GM04504 (cell line): ENCODE results near the gene FTCD.
"Not testable (repeated sequence)": the region's sequence is repeated elsewhere in the genome, so short reads cannot be mapped to it uniquely, and the experiment has no call there.

Source experiments
- DNase-seq: peaks from one replicate; pipeline ENCODE4 v3.0.0-alpha.2; 2012; ENCODE audit warnings: low read depth

The FTCD gene

DNA sequence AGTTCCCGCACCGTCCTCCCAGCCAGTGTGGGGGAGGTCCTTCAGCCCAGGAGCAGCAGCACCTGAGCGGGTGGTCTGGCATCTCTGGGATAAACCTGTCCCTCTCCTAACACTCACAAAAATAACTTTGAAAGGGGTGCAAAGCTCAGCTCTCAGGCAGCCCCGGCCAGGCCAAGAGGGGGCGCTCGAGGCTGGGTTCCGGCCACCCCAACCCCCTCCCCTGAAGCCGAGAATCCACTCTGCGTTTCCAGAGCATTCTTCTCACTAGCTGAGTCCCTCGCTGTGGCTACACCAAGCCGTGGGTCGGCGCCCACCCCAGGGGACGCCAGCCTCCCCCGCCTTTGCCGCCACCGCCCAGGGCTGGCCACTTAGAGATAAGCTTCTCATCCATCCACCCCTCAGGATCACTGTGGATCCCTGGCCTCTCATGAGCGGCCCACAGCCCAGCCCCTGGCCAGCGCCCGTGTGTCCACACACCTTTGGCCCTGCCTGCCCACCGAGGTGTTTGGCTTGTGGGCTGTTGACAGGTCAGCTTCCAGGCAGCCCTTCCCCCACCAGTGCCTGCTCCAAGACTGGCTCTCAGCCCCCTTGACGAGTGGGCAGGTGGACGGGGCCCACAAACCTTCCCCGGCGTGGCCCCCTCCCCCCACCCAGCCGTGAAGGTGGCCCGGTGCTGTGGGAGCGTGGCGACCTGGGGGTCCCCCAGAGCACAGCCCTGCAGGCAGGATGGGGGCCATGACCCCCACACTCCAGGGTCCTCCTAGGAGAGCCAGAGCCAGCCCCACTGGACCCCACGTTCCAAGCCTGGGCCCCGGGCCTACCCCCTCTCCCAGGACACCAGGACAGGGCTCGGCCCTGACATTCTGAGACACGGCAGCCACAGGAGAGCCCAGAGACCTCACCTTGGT, 1.9 kb downstream of the FTCD start:
- no peak for DNase-seq

DNA sequence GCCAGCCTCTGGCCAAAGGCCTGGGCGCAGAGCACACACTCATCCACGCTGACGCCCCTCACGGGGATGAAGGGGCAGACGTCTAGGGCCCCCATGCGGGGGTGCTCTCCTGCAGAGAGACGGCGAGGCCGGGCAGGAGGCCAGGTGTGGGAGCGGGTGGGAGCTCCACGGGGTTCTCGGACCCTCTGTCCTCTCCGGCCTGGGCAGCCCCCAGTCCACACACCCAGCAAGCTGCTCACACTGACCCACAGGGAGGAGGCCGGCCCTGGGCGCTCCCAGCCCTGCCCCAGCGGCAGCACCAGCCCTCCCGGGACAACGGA, 2.5 kb downstream of the FTCD start:
- DNase-seq: no peak

DNA sequence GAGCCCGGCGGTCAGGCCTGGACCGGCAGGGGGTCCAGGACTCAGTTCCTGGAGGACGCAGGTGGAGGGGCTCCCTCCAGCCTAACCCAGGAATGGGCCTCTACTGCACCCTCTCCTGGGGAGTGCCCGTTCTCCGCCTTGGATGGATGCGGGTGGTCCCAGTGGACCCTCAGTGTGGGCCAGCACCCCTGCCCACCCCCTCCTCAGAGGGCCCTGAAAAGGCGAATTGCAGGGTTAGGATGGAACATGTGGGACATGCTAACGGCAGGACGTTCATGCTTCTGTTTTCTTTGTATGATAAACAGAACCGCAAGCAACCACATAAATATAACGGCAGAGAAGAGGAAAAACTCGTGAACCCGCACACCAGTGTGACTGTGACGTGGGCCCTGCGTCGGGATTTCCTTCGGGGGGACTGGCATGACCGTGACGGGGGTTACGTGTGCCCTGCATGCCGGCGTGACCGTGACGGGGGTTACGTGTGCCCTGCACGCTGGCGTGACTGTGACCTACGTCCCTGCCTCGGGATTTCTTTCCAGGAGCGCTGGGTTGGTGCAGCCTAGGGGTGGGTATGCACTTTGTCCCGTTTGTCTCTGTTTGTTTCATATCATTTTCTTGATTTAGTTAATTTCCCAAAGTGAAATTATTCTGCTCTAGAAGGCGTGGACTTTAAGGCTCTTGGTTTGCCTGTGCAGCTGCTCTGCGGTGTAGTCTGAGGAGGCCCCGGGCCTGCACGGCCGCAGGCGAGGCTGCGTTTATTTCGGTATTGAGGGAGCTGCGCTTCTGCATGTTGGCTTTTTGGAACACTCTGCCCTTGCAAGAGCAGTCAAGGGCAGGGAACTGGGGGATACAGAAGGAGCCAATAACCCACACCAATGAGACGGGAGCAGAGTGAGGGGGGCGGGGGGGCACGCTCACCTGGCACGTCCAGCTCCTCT, 3.1 kb downstream of the FTCD start:
- DNase-seq: no peak

DNA sequence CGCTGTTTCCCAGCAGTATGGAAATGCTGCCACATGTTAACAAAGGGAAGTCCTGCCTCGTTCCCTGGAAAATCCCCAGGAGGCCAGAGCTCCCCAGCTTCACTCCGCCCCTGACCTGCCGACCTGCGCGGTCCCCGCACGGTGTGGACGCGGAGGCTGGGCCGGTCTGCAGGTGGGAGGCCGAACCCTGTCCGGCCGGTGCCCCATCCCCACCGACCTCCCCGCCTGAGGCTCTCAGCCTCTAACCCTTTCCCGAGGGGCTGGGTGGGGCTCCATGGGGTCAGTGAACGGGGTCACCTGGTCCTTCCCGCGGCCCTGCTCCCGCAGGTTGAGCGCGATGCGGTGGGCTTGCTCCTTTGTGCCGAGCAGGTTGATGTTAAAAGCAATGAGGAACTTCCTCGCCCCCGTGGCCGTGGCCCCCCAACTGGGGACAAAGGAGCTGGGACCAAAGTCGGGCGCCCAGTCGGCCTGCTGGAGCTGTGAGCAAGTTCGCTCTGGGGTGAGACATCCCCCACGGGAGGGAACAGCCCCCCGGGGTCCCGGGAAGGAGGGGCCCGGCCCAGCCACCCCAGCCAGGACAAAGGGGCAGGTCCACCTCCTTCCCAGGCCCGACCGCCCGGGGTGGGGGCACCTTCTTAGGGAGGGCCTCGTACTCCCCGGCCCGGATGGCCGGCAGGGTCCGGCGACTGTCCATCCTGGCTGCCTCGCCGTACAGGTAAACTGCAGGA, 4.0 kb downstream of the FTCD start:
- no peak for DNase-seq

DNA sequence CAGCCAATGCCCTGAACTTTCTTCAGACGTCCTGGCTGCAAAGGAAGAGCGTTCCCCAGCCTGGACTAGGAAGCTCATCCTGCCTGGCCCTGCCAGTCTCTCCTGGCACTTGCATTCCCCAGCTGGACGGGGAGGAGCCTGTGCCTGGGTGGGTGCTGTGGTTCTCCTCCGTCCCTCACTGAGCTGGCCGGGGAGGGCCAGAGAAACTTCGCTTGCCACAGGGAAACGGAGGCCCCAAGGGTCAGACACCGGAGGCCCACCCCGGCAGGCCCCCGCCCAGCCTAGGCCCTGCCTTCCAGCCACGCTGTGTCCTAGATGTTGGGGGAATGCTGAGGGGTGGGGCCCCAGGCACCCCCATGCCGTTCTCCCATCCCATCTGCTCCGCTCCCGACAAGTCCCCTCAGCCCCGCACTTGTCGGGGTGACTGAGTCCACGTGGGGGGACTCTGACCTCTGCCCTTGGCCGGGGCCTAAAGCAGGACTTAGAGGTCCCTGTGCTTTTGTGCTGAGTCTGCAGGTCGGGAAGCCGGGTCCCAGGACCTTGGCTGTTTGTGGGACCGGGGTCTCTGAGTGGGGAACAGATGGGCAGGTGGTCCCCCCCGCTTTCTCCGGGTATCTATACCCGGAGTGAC, 4.8 kb downstream of the FTCD start:
- DNase-seq: no peak

DNA sequence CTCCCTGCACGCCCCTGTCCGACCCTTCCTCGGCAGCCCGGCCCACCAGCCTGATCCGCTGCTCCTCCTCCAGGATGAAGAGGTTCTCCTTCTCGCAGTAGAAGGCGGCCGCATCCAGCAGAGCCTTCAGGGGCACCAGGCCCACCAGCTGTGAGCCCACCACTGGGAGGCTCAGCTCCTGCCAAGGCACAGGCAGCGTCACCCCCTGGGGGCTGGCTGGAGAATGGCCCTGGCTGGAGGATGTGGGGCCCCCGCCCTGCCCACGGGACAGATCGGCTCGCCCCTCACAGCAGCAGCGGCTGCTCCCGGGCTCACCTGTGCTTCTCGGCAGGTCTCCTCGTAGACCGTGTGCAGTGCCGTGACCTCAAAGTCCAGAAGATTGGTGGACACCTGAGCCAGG, 5.3 kb downstream of the FTCD start:
- DNase-seq: no peak

DNA sequence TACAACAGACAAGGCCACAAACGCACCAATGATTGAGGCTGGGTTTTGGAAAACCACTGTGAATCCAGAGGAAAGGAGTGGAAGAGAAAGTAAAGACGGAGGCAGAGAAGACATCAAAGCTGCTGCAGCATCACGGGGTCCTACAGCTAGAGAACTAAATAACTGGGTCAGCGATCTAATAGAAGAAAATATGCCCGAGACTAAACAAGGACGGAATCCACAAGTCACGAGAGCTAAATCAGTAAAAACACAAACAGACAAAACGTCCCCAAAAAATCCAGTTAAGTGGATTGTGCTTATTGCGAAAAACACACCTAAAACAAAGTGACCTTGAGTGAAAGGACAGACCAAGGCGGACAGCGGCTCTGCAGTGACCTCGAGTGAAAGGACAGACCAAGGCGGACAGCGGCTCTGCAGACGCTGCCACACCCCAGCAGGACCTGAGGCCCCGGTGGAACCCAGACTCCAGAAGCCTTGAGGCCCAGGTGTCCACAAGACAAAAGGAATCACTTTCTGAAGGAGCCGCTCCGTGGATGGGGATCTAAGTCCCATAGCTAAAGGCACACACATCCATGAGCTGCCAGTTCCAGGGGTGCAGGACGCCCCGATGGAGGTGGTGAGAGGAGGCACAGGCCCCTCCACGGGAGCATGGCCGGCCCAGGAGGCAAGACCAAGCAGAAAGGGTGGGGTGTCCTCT, 6.0 kb downstream of the FTCD start:
- DNase-seq: no peak

DNA sequence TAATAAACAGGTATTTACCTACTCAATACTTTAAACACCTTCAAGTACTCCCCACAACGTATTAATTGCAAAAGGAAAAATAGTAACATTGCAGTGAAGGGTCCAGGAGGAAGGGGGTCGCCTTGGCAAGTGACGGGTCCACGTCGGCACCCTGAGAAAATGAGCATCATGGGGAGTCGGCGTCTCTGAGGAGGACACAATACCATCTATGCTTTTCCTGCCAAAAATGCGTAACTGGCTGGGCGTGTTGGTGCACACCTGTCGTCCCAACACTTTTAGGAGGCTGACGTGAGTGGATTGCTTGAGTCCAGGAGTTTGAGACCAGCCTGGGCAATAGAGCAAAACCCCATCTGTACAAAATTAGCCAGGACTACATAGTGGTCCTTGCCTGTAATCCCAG, 7.3 kb downstream of the FTCD start:
- no peak for DNase-seq

DNA sequence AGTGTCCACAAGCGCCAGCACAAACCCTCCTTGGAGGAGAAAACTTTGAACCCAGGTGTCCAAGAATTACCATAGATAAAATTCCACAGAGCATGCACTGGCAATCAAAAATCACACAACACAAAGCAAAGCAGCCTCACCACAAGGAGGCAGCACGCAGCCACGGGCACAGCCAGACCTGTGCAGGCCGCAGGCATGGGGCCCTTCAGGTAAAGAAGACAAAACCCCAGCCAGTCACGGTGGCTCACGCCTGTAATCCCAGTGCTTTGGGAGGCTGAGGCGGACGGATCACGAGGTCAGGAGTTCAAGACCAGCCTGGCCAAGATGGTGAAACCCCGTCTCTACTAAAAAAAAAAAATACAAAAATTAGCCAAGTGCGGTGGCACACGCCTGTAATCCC, 8.0 kb downstream of the FTCD start:
- not testable (repeated sequence) for DNase-seq

DNA sequence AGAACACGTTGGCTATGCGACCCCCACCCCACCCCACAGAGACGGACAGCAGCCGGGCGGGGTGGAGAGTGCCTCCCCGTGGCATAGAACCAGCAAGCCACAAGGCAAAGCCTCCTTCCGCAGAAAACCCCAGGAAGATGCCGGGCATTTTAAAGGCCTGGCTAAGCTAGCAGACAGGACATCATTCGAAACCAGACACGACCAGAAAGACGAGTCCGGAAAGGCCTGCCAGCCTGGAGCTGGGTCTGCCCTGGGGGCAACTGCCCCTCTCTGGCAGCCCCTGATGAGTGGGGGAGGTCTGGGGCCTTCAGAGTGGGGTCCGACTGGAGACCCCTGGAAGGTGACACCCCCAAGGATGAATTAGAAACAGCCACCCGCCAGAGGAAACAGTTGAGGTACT, 8.5 kb downstream of the FTCD start:
- DNase-seq: no peak

DNA sequence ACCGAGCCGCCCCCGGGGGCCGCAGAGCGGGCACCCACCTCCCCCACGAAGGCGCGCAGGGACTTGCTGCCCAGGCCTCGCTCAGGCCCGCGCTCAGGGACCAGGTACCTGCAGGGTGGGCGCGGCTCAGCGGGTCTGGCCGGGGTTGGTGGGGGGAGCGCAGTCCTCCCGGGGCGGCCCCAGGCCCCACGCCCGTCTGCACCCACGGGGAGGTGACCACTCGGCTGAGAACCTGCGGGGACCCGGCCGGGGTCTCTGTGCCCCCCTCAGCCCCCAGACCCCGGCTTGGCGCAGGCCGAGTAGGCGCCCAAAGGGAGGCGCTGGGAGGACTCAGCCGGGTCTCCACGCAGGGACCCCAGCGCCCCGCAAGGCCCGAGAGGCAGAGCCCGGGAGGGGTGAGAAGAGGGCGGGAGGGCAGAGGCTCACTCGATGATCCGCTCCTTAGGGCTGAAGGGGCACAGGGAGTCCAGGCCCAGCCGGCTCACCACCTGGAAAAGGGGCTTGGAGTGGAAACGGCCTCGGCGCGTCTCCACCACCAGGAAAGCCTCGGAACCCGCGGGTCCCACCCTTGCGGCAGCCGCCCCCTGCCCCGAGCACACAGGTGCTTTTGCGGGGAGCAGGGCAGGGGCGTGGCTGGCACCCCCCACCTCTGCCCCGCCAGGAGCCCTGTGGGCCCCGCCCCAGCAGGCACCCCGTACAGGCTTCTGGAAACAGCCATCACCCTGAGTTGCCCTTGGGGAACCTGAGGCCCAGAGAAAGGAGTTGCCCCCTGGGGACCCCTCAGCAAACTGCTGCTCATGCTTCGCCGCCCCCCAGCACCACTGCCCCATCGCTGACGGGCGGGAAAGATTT, 9.3 kb downstream of the FTCD start:
- no peak for DNase-seq

DNA sequence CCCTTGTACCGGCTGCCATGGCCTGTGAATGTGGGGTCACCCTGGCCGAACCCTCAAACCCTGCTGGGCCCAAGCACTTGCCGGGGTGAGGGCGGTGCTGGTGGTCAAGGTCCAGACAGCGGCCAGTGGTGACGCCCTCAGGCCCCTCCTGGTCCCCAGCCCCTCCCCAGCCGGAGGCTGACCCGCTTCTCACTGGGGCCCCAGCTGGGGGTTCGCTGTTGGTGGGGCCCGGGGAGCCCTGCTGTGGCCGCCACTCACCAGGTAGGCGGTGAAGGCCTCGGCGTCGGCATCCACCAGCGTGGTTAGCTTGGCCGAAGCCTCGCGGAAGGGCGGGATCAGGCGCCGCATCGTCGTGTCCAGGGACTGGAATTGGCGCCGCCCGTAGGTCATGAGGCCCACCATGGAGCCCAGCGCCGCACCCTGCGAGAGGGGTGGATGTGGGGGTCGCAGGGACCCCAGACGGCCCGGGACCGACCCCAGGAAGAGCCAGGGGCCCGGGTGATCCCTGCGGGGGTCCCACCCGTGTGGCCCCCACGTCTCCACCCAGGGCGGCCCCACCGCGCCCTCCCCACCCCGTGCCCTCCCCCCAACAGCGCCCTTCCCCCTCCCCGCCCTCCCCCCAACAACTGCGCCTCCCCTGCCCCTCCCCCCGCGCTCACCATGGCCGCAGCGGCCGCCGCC, 10.1 kb downstream of the FTCD start:
- DNase-seq: no peak

DNA sequence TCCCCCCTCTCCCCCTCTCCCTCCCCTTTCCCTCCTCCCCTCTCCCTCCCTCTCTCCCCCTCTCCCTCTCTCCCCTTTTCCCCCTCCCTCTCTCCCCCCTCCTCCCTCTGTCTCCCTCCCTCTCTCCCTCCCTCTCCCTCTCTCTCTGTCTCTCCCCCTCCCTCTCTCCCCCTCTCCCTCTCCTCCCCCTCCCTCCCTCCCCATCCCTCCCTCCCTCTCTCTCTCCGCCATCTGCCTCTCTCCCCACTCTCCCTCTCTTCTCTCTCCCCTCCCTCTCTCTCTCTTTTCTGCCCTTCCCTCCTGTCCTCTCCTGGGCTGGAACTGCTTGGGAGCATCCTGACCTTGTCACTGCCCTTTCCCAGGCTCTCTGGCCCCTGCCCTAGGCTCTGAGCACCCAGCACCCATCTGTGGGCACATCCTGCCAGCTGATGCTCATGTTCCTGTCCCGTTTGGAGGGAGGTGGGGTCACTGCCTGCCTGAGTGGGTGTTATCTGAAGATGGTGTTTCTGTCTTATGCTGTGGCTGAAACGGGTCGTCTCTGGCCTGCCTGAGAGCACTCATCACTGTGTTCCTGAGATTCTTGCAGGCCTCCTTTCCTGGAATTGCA, 10.8 kb downstream of the FTCD start:
- no peak for DNase-seq

DNA sequence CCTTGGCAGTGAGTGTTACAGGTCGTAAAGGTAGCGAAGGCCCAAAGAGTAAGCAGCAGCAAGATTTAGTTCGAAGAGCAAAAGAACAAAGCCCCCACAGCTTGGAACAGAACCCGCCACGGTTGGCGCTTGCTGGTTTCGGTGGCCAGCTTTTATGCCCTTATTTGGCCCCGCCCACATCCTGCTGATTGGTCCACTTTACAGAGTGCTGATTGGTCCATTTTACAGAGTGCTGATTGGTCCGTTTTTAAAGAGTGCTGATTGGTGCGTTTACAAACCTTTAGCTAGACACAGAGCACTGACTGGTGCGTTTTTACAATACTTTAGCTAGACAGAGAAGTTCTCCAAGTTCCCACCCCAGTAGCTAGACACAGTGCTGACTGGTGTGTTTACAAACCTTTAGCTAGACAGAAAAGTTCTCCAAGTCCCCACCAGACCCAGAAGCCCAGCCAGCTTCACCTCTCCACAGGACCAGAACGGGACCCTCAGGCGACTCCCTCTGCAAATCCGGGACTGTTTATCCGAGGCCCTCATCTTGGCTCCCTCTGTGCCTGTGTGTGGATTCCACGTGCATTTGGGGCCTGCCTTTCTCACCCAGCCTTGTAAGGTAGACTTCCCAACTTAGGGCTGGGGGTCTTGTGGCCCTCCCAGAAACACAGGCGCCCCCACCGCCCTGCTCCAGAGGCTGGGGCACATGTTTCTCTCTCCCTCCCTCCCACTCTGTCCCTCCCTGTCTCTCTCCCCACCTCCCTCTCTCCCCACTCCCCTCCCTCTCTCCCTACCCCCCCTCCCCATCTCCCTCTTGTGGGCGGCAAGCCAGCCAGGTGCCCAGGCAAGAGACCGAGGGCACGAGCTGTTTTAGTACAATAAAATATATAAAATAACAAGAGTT, 12.6 kb downstream of the FTCD start:
- DNase-seq: no peak

DNA sequence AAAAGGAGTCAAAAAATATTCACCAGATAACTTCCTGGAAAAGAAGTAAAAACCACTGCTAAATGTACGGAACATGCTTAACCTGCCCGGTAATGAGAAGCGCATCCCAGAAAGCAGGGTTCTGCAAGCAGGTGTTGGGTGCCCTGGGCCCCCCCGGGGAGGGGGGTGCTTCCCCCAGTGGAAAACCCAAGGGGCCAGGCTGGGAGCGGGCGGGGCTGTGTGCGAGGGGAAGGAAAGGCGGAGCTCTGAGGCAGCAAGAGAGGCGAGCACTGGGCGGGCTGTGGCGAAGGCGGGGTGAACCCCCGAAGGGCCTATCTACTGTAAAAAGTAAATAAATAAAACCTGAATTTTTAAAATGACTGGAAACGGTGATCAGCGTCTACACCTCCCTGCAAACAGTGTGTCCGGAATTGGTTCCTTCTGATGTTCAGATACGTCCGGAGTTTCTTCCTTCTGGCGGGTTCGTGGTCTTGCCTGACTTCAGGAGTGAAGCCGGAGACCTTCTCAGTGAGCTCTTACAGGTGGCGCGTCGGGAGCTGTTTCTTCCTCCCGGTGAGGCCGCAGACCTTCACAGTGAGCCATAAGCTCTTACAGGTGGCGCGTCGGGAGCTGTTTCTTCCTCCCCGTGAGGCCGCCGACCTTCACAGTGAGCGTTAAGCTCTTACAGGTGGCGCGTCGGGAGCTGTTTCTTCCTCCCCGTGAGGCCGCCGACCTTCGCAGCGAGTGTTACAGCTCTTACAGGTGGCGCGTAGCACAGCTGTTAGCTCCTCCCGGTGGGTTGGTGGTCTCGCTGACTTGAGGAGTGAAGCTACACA, 13.4 kb downstream of the FTCD start:
- no peak for DNase-seq

DNA sequence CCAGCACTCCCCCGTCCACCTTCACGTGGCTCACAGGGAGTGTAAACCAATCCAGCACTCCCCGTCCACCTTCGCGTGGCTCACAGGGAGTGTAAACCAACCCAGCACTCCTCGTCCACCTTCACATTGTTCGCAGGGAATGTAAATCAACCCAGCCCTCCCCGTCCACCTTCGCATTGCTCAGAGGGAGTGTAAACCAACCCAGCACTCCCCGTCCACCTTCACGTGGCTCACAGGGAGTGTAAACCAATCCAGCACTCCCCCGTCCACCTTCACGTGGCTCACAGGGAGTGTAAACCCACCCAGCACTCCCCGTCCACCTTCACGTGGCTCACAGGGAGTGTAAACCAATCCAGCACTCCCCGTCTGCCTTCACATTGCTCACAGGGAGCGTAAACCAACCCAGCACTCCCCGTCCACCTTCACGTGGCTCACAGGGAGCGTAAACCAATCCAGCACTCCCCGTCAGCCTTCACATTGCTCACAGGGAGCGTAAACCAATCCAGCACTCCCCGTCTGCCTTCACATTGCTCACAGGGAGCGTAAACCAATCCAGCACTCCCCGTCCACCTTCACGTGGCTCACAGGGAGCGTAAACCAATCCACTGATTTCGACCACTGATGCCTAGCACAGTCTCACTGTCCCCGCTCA, 14.9 kb downstream of the FTCD start:
- DNase-seq: not testable (repeated sequence)

DNA sequence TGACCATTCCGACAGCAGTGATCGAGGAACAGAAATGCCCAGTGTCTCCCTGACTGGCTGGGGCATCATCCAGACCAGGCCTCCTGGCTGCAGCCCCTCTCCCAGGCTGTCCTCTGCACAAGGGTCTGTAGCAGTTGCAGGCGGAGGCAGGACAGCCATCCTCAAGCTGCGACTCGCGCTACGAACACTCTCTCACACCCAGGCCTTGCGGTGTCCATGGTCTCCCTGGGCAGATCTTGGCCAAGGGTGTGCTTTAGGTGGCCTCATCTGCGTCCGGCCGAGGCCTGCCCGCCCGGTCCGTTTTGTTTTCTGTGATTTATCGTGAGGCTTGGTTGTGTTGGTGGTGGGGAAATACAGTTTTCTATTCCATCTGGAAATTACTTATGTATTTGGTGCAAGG, 15.7 kb downstream of the FTCD start:
- no peak for DNase-seq
